HEK293 (cell line): ENCODE data around the gene HSPB6.

Source experiments
- SP2 ChIP-seq: fragments of 450-650 bp; formaldehyde crosslinking; IDR thresholded peaks from 2 replicates; pipeline ENCODE4 v1.5.1; 2016; ENCODE audit warnings: missing biosample characterization, missing genetic modification characterization
- ZNF146 ChIP-seq: fragments of 450-650 bp; formaldehyde crosslinking; IDR thresholded peaks from 2 replicates; pipeline ENCODE4 v1.5.1; 2016; ENCODE audit warnings: missing biosample characterization, missing genetic modification characterization
- ZNF184 ChIP-seq: fragments of 450-650 bp; IDR thresholded peaks from 2 replicates; pipeline ENCODE4 v1.5.1; 2018; ENCODE audit warnings: missing biosample characterization, mild to moderate bottlenecking, missing genetic modification characterization
- ZNF350 ChIP-seq: fragments of 450-650 bp; formaldehyde crosslinking; IDR thresholded peaks from 2 replicates; pipeline ENCODE4 v1.5.0; 2017; ENCODE audit warnings: missing biosample characterization, mild to moderate bottlenecking, missing genetic modification characterization
- ZNF473 ChIP-seq: fragments of 450-650 bp; formaldehyde crosslinking; IDR thresholded peaks from 2 replicates; pipeline ENCODE4 v1.5.1; 2017; ENCODE audit warnings: missing biosample characterization, missing genetic modification characterization
- ZNF510 ChIP-seq: fragments of 450-650 bp; formaldehyde crosslinking; IDR thresholded peaks from 2 replicates; pipeline ENCODE4 v1.5.1; 2018; ENCODE audit warnings: mild to moderate bottlenecking, missing genetic modification characterization, missing biosample characterization; ENCODE audit not compliant: insufficient replicate concordance
- ZNF600 ChIP-seq: fragments of 450-650 bp; formaldehyde crosslinking; IDR thresholded peaks from 2 replicates; pipeline ENCODE4 v1.5.1; 2016; ENCODE audit warnings: missing biosample characterization, missing genetic modification characterization
- TF ChIP-seq, protein P1 (sequence below): fragments of 450-650 bp; formaldehyde crosslinking; IDR thresholded peaks from 2 replicates; pipeline ENCODE4 v1.5.1; 2016; ENCODE audit warnings: missing biosample characterization, missing genetic modification characterization
- TF ChIP-seq, protein P2 (sequence below): fragments of 450-650 bp; formaldehyde crosslinking; IDR thresholded peaks from 2 replicates; pipeline ENCODE4 v1.5.1; 2016; ENCODE audit warnings: missing biosample characterization, missing genetic modification characterization

DNA sequence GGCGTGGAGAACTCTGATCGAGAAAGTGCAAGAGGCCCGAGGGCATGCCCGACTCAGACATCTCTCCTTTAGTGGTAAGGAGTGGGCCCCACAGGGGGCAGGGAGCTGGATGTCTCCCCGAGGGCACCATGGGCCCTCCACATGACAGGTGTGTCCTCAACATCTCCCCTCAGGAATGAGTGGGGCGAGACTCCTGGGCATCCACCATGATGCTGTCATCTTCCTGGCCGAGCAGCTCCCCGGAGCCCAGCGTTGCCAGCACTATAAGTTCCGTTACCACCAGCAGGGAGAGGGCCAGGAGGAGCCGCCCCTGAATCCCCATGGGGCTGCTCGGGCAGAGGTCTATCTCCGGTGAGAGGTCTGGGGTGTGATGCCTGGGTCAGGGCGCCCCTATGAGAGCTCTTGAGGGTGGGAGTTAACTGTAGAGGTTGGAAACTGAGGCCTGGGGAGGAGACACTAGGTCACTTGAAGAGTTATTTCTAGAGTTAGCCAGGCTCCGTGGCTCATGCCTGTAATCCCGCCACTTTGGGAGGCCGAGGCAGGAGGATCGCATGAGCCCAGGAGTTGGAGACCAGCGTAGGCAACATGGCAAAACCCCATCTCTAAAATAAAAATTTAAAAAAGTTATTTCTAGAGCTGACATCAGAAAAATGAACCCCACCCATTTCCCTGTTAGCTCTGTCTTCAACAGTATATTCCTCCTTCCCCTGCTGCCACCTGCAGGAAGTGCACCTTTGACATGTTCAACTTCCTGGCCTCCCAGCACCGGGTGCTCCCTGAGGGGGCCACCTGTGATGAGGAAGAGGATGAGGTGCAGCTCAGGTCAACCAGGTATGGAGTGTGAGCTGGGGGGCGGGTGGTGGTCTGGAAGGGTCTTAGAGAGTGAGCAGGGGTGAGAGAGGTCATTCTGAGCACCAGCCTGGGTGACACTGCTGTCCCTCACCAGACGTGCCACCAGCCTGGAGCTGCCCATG is 19.6 kb downstream of the HSPB6 start:
- TF ChIP-seq ZNF600 (tag by site-specific recombination) (peak; percentile 23; the same call in 1 of the 2 replicates), ZNF350 (no peak), ZNF184 (tag by site-specific recombination) (no peak), SP2 (tag by site-specific recombination) (no peak), ZNF146 (tag by site-specific recombination) (no peak), ZNF510 (tag by site-specific recombination) (no peak), ZNF473 (no peak)
- TF ChIP-seq, protein P1, sequence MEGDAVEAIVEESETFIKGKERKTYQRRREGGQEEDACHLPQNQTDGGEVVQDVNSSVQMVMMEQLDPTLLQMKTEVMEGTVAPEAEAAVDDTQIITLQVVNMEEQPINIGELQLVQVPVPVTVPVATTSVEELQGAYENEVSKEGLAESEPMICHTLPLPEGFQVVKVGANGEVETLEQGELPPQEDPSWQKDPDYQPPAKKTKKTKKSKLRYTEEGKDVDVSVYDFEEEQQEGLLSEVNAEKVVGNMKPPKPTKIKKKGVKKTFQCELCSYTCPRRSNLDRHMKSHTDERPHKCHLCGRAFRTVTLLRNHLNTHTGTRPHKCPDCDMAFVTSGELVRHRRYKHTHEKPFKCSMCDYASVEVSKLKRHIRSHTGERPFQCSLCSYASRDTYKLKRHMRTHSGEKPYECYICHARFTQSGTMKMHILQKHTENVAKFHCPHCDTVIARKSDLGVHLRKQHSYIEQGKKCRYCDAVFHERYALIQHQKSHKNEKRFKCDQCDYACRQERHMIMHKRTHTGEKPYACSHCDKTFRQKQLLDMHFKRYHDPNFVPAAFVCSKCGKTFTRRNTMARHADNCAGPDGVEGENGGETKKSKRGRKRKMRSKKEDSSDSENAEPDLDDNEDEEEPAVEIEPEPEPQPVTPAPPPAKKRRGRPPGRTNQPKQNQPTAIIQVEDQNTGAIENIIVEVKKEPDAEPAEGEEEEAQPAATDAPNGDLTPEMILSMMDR (tag by site-specific recombination) = peak; percentile 30; the same call in 1 of the 2 replicates
- TF ChIP-seq, protein P2, sequence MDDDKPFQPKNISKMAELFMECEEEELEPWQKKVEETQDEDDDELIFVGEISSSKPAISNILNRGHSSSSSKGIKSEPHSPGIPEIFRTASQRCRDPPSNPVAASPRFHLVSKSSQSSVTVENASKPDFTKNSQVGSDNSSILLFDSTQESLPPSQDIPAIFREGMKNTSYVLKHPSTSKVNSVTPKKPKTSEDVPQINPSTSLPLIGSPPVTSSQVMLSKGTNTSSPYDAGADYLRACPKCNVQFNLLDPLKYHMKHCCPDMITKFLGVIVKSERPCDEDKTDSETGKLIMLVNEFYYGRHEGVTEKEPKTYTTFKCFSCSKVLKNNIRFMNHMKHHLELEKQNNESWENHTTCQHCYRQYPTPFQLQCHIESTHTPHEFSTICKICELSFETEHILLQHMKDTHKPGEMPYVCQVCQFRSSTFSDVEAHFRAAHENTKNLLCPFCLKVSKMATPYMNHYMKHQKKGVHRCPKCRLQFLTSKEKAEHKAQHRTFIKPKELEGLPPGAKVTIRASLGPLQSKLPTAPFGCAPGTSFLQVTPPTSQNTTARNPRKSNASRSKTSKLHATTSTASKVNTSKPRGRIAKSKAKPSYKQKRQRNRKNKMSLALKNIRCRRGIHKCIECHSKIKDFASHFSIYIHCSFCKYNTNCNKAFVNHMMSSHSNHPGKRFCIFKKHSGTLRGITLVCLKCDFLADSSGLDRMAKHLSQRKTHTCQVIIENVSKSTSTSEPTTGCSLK = no peak
